T47D (cell line): ENCODE data around the gene GJB6.
"Not testable (repeated sequence)": the region's sequence is repeated elsewhere in the genome, so short reads cannot be mapped to it uniquely, and the experiment has no call there.

Source experiments
- DNase-seq, 2 experiments: peaks; one replicate each; pipeline versions ENCODE4 v3.0.0 to v3.0.0-alpha.2; 2011 to 2012; ENCODE audit warnings: low read depth in 1 of 2, low spot score in 1 of 2
- JUND ChIP-seq: IDR thresholded peaks from 2 replicates; pipeline ENCODE4 v1.6.1; 2012; ENCODE audit warnings: low read depth
- in situ Hi-C: cut with HindIII; loops from 2 replicates; pipeline ENCODE4 v1.10.0; 2016; ENCODE audit warnings: low sequenced_read_pairs, low pct_unique_long_range_greater_than_20kb

GJB6 gene

GRCh38 chr13:20231839-20232555, at the start of gene GJB6:
Gene GJB6, minus strand, starts transcription at chr13:20232319. Its CDS starts 8,839 bp downstream, at chr13:20223480.
- no peak for TF ChIP-seq JUND
- DNase-seq: peak; percentile 26 to 56
- in situ Hi-C loops: no loop called here

GRCh38 chr13:20276901-20277300, 44.8 kb upstream of the GJB6 start:
- DNase-seq, in situ Hi-C loops: not testable (repeated sequence)

- in situ Hi-C loops: no loop called here
- no peak for TF ChIP-seq JUND
- DNase-seq: peak; percentile 19 to 85
Observed at GRCh38 chr13:20274466-20274865, 42.3 kb upstream of the GJB6 start.

- DNase-seq: no peak
- no peak for TF ChIP-seq JUND
- in situ Hi-C loops: no loop called here
Observed at GRCh38 chr13:20272588-20273171, 40.6 kb upstream of the GJB6 start.

- in situ Hi-C loops: no loop called here
- no peak for TF ChIP-seq JUND
Observed at GRCh38 chr13:20272104-20272503, 40.0 kb upstream of the GJB6 start.

GRCh38 chr13:20271441-20271840, 39.3 kb upstream of the GJB6 start:
- in situ Hi-C loops: no loop called here
- no peak for DNase-seq
- no peak for TF ChIP-seq JUND

More at GRCh38 chr13:20272104-20272503, 40.0 kb upstream of the GJB6 start:
- no peak for DNase-seq

- DNase-seq: peak in 1 of 2 experiments; percentile 48
- in situ Hi-C loops: no loop called here
- TF ChIP-seq JUND: no peak
Observed at GRCh38 chr13:20270163-20270865, 38.2 kb upstream of the GJB6 start.

GRCh38 chr13:20264271-20265018, 32.3 kb upstream of the GJB6 start:
- DNase-seq: no peak
- TF ChIP-seq JUND: no peak
- in situ Hi-C loops: no loop called here

GRCh38 chr13:20263393-20264044, 31.4 kb upstream of the GJB6 start:
- no peak for TF ChIP-seq JUND
- in situ Hi-C loops: no loop called here

GRCh38 chr13:20258963-20259288, 26.8 kb upstream of the GJB6 start:
- TF ChIP-seq JUND: no peak
- in situ Hi-C loops: no loop called here
- DNase-seq: no peak

More at GRCh38 chr13:20263393-20264044, 31.4 kb upstream of the GJB6 start:
- DNase-seq: no peak

- in situ Hi-C loops: no loop called here
- TF ChIP-seq JUND: no peak
- DNase-seq: peak in 1 of 2 experiments; percentile 39
Observed at GRCh38 chr13:20258208-20258962, 26.3 kb upstream of the GJB6 start.
